HepG2 (cell line): Measurements from ENCODE around the gene FOXK2. TPM values are rescaled to one million over a fixed set of nuclear protein-coding genes. Genes with fewer than 3 reads are reported as not detected.

Experiments used
- ATAC-seq: fragments of 200-7000 bp; cut with Tn5 transposase; 3 replicates; pipeline ENCODE4 v1.9.1; 2020; ENCODE audit warnings: mild to moderate bottlenecking, moderate library complexity
- BruUV-seq: library from RNA; stranded (reverse); fragments of 400-500 nt; replicated peaks from 2 replicates; lab custom pipeline; 2021; lab: Mats Ljungman, UMichigan
- CTCF ChIA-PET: fragments of 300-600 bp; formaldehyde crosslinking; extraction: SDS; loops from one replicate; lab custom pipeline; 2021; ENCODE audit warnings: low total read pairs, inconsistent platforms, low intra/inter-chr PET ratio; lab: Yijun Ruan, JAX
- POLR2A ChIA-PET: fragments of 350-600 bp; sonication (Branson Sonifier 250); formaldehyde crosslinking; loops from one replicate; lab custom pipeline; 2020; ENCODE audit warnings: antibody characterized with exemption, inconsistent platforms; lab: Yijun Ruan, JAX
- DNase-seq: peaks from one replicate; pipeline ENCODE4 v3.0.0-alpha.2; 2015; ENCODE audit warnings: low spot score
- FAIRE-seq: peaks from 3 replicates; lab custom pipeline; 2011; peaks lifted over from hg19 to GRCh38; lab: Jason Lieb, UNC
- H2AFZ ChIP-seq: one replicate; pipeline ENCODE4 v1.6.1; 2011; ENCODE audit warnings: low read length, inconsistent platforms
- H3K27ac ChIP-seq: fragments of 300-600 bp; 3 replicates; pipeline ENCODE4 v1.8.0; 2011; ENCODE audit warnings: mixed run types, mild to moderate bottlenecking, mixed read lengths, low read length, inconsistent platforms; ENCODE audit not compliant: insufficient read depth; ENCODE audit errors: extremely low read length
- H3K27me3 ChIP-seq, 2 experiments: fragments of 200-600 bp in 1 of 2; 2 replicates in 1 of 2; 3 replicates in 1 of 2; pipeline versions ENCODE4 v1.6.0 to v1.8.0; 2011; ENCODE audit warnings: low read length in 2 of 2, mild to moderate bottlenecking in 2 of 2, moderate library complexity in 2 of 2, inconsistent platforms in 1 of 2; ENCODE audit not compliant: insufficient read depth in 2 of 2, control insufficient read depth in 1 of 2
- H3K36me3 ChIP-seq, 2 experiments: fragments of 200-600 bp in 1 of 2; replicated peaks in 1 of 2; 2 replicates in 1 of 2; 3 replicates in 1 of 2; pipeline versions ENCODE4 v1.5.1 to v1.8.0; 2011; ENCODE audit warnings: low read length in 2 of 2, inconsistent platforms in 1 of 2; ENCODE audit not compliant: insufficient read depth in 2 of 2, control insufficient read depth in 1 of 2
- H3K4me1 ChIP-seq: 2 replicates; pipeline ENCODE4 v1.5.1; 2012; ENCODE audit warnings: low read length, inconsistent platforms; ENCODE audit not compliant: insufficient read depth
- H3K4me2 ChIP-seq: 2 replicates; pipeline ENCODE4 v1.6.0; 2011; ENCODE audit warnings: low read depth, low read length, inconsistent platforms
- H3K4me3 ChIP-seq, 3 experiments: fragments of 200-600 bp in 1 of 3; sonication (generic), shearing (Covaris generic) in 1 of 3; replicated peaks in 1 of 3; 2 replicates each; pipeline ENCODE4 v1.5.1; 2011 to 2016; ENCODE audit warnings: low read length in 3 of 3, inconsistent platforms in 2 of 3, low read depth in 2 of 3, mild to moderate bottlenecking in 2 of 3, control low read depth in 1 of 3, mixed read lengths in 1 of 3; ENCODE audit not compliant: insufficient read depth in 1 of 3
- H3K79me2 ChIP-seq: one replicate; pipeline ENCODE4 v1.6.1; 2011; ENCODE audit warnings: low read length, inconsistent platforms; ENCODE audit not compliant: insufficient read depth
- H3K9ac ChIP-seq: 2 replicates; pipeline ENCODE4 v1.6.0; 2011; ENCODE audit warnings: mild to moderate bottlenecking, low read depth, low read length, inconsistent platforms; ENCODE audit not compliant: insufficient read depth
- H3K9me3 ChIP-seq: 2 replicates; pipeline ENCODE4 v1.5.1; 2012; ENCODE audit warnings: mild to moderate bottlenecking, low read length
- H4K20me1 ChIP-seq: 2 replicates; pipeline ENCODE4 v1.6.0; 2011; ENCODE audit warnings: inconsistent platforms, mild to moderate bottlenecking, low read length, moderate library complexity; ENCODE audit not compliant: insufficient read depth
- FOSL2 ChIP-seq: sonication (generic); formaldehyde crosslinking; IDR thresholded peaks from 2 replicates; pipeline ENCODE4 v1.4.0; 2020; ENCODE audit warnings: missing genetic modification reagents
- HDAC2 ChIP-seq: sonication (generic); formaldehyde crosslinking; IDR thresholded peaks from 2 replicates; pipeline ENCODE4 v1.4.0; 2020; ENCODE audit warnings: missing genetic modification reagents
- HHEX ChIP-seq: IDR thresholded peaks from 2 replicates; pipeline ENCODE4 v1.6.1; 2016; ENCODE audit warnings: control low read depth
- HOXA3 ChIP-seq: sonication (generic); formaldehyde crosslinking; IDR thresholded peaks from 2 replicates; pipeline ENCODE4 v1.5.0; 2020; ENCODE audit warnings: missing genetic modification reagents
- PRDM15 ChIP-seq: sonication (generic); formaldehyde crosslinking; IDR thresholded peaks from 2 replicates; pipeline ENCODE4 v1.4.0; 2020; ENCODE audit warnings: missing genetic modification reagents
- SKI ChIP-seq: fragments of 450-650 bp; IDR thresholded peaks from one replicate; pipeline ENCODE4 v1.6.1; 2018; ENCODE audit warnings: mild to moderate bottlenecking; ENCODE audit not compliant: partially characterized antibody
- TFAP4 ChIP-seq: sonication (generic); IDR thresholded peaks from 2 replicates; pipeline ENCODE4 v1.6.1; 2016; ENCODE audit warnings: low read depth, borderline replicate concordance
- ZBTB42 ChIP-seq: sonication (generic); formaldehyde crosslinking; IDR thresholded peaks from 2 replicates; pipeline ENCODE4 v1.5.0; 2020; ENCODE audit warnings: mild to moderate bottlenecking, missing genetic modification reagents
- ZFYVE20 ChIP-seq: sonication (generic); formaldehyde crosslinking; IDR thresholded peaks from 2 replicates; pipeline ENCODE4 v1.8.0; 2023; ENCODE audit warnings: low read depth, mild to moderate bottlenecking, moderate library complexity, missing genetic modification reagents, borderline replicate concordance
- ZNF235 ChIP-seq: sonication (generic); formaldehyde crosslinking; IDR thresholded peaks from 2 replicates; pipeline ENCODE4 v1.8.1; 2023; ENCODE audit warnings: mild to moderate bottlenecking, missing genetic modification reagents, borderline replicate concordance
- ZNF343 ChIP-seq: sonication (generic); formaldehyde crosslinking; IDR thresholded peaks from 2 replicates; pipeline ENCODE4 v1.4.0; 2020; ENCODE audit warnings: mild to moderate bottlenecking, missing genetic modification reagents
- ZNF605 ChIP-seq: sonication (generic); formaldehyde crosslinking; IDR thresholded peaks from 2 replicates; pipeline ENCODE4 v1.8.0; 2022; ENCODE audit warnings: mild to moderate bottlenecking, missing genetic modification reagents
- WGBS: methylation state at CpG from one replicate; pipeline ENCODE4 v1.1.6; 2017; ENCODE audit warnings: low lambda C conversion rate; 5-methylcytosine and 5-hydroxymethylcytosine counted together
- in situ Hi-C: cut with HindIII; loops from 2 replicates; pipeline ENCODE4 v1.10.0; 2017; ENCODE audit warnings: low pct_unique_long_range_greater_than_20kb; ENCODE audit not compliant: extremely low pct_ligation_motif_present
- intact Hi-C: fragments of 100-400 bp; cut with micrococcal nuclease; formaldehyde crosslinking; loops from one replicate; pipeline ENCODE4 v1.10.0; 2022; ENCODE audit not compliant: unreplicated experiment
- polyA plus RNA-seq, 8 experiments: library from polyadenylated mRNA; depleted of rRNA in 3 of 8; stranded (reverse) in 7 of 8; unstranded in 1 of 8; fragments of >200 nt; fragmentation: Illumina TruSeq in 4 of 8; extraction: Trizol in 4 of 8; gene quantifications; 2 replicates each; pipeline versions ENCODE4 v1.2.1 to v1.2.3, GENCODE V29; 2011 to 2016; ENCODE audit warnings: low read depth in 4 of 8, missing spikeins in 1 of 8, mixed read lengths in 1 of 8; ENCODE audit not compliant: insufficient read depth in 1 of 8
- total RNA-seq, 5 experiments: library from RNA; depleted of rRNA; stranded (reverse); fragments of >200 nt; fragmentation: Illumina TruSeq; extraction: Trizol; gene quantifications; 2 replicates each; pipeline ENCODE4 v1.2.3, GENCODE V29; 2016; ENCODE audit warnings: low read depth in 1 of 5

Gene FOXK2
- total and polyA plus RNA-seq, 2 of the 13 experiments (the other 11 are each of a cell fraction or from before 2014, with no cell fraction given): 67.1 to 67.2 TPM

- Histone ChIP-seq H3K27me3 (no peaks in the 10 kb centered on the region), H3K36me3 (peaks cover 12 to 25% of the 10 kb centered on the region in 2 experiments), H3K4me3 (no peak overlapping the region), H3K79me2 (no peaks in the 10 kb centered on the region), H3K27ac (no peak overlapping the region), H3K9ac (no peak overlapping the region), H3K4me2 (no peak overlapping the region), H3K4me1 (peaks cover 33% of the 10 kb centered on the region), H2AFZ (no peak overlapping the region), H3K9me3 (no peaks in the 10 kb centered on the region), H4K20me1 (no peaks in the 10 kb centered on the region)
- TF ChIP-seq TFAP4 (no peak), FOSL2 (CRISPR knock-in tag) (no peak)
- POLR2A ChIA-PET: no interaction called here
- 95% methylated on average over 21 of the region's 21 CpGs for WGBS
- no peak for ATAC-seq
- in situ Hi-C loops (no loop called here), intact Hi-C loops (no loop called here)
- no TSS peak for BruUV-seq
- FAIRE-seq: no peak
- CTCF ChIA-PET: no interaction called here
- no peak for DNase-seq
Measured at GRCh38 chr17:82489851-82490511, 29.6 kb upstream of the FOXK2 start.

GRCh38 chr17:82490512-82491195 is 28.9 kb upstream of the FOXK2 start:
- H3K36me3 ChIP-seq: peaks cover 8 to 20% of the 10 kb centered on the region in 2 experiments
- ATAC-seq: no peak
- H3K4me3 ChIP-seq: no peak overlapping the region
- in situ Hi-C loops (no loop called here), intact Hi-C loops (no loop called here)
- H3K4me2 ChIP-seq: no peak overlapping the region
- no peak for FAIRE-seq
- H3K27me3 ChIP-seq: no peaks in the 10 kb centered on the region
- no peak overlapping the region for H3K27ac ChIP-seq
- H3K9me3 ChIP-seq: no peaks in the 10 kb centered on the region
- H2AFZ ChIP-seq: no peak overlapping the region
- no peaks in the 10 kb centered on the region for H4K20me1 ChIP-seq
- no peaks in the 10 kb centered on the region for H3K79me2 ChIP-seq
- ChIA-PET POLR2A (no interaction called here), CTCF (no interaction called here)
- no peak for DNase-seq
- no TSS peak for BruUV-seq
- H3K9ac ChIP-seq: no peak overlapping the region
- 90% methylated on average over 25 of the region's 25 CpGs for WGBS
- peaks cover 39% of the 10 kb centered on the region for H3K4me1 ChIP-seq
- TF ChIP-seq ZNF343 (CRISPR knock-in tag) (no peak), ZBTB42 (CRISPR knock-in tag) (no peak), HOXA3 (CRISPR knock-in tag) (no peak), HDAC2 (no peak), PRDM15 (no peak), ZNF605 (CRISPR knock-in tag) (no peak), SKI (no peak), ZNF235 (CRISPR knock-in tag) (no peak), ZFYVE20 (no peak), HHEX (no peak)
